PC-9 (cell line): ENCODE data around the gene DSC2. TPM values are rescaled to one million over a fixed set of nuclear protein-coding genes. Genes with fewer than 3 reads are reported as not detected.
"Not testable (repeated sequence)": the region's sequence is repeated elsewhere in the genome, so short reads cannot be mapped to it uniquely, and the experiment has no call there.

Experiments
- BruUV-seq: library from RNA; stranded (reverse); fragments of 400-500 nt; replicated peaks from 2 replicates; lab custom pipeline; 2021; lab: Mats Ljungman, UMichigan
- CTCF ChIA-PET: fragments of 300-600 bp; sonication (Branson Sonifier 250); formaldehyde crosslinking; loops from one replicate; lab custom pipeline; 2022; ENCODE audit warnings: antibody characterized with exemption; lab: Charles Lee
- POLR2A ChIA-PET: fragments of 300-600 bp; sonication (Branson Sonifier 250); formaldehyde crosslinking; loops from one replicate; lab custom pipeline; 2022; ENCODE audit warnings: antibody characterized with exemption; ENCODE audit not compliant: unreplicated experiment; lab: Charles Lee
- DNase-seq, 2 experiments: peaks; one replicate each; pipeline versions ENCODE4 v3.0.0 to v3.0.0-alpha.2; 2015 to 2022; ENCODE audit warnings: mixed read lengths in 1 of 2
- H2AFZ ChIP-seq: fragments of 200-600 bp; sonication (generic); 2 replicates; pipeline ENCODE4 v1.8.1; 2017; ENCODE audit warnings: antibody characterized with exemption
- H3F3A ChIP-seq: fragments of 200-600 bp; sonication (generic); 2 replicates; pipeline ENCODE4 v1.8.1; 2017; ENCODE audit warnings: antibody characterized with exemption, mild to moderate bottlenecking, low read depth; ENCODE audit not compliant: insufficient read depth
- H3K27ac ChIP-seq: fragments of 200-600 bp; sonication (generic); 2 replicates; pipeline ENCODE4 v1.6.1; 2016; ENCODE audit warnings: mixed run types
- H3K27me3 ChIP-seq: fragments of 200-600 bp; sonication (generic); 2 replicates; pipeline ENCODE4 v1.6.1; 2016; ENCODE audit warnings: low read depth, mixed run types; ENCODE audit not compliant: insufficient read depth
- H3K36me3 ChIP-seq: fragments of 200-600 bp; sonication (generic); 2 replicates; pipeline ENCODE4 v1.6.1; 2016; ENCODE audit warnings: low read depth, mixed run types
- H3K4me1 ChIP-seq: fragments of 200-600 bp; sonication (generic); replicated peaks from 2 replicates; pipeline ENCODE4 v1.6.1; 2016; ENCODE audit warnings: mixed run types; ENCODE audit not compliant: insufficient read depth
- H3K4me2 ChIP-seq: fragments of 200-600 bp; sonication (generic); 2 replicates; pipeline ENCODE4 v1.6.1; 2017; ENCODE audit warnings: mixed run types
- H3K4me3 ChIP-seq: fragments of 200-600 bp; sonication (generic); 2 replicates; pipeline ENCODE4 v1.6.1; 2016; ENCODE audit warnings: mixed run types
- H3K79me2 ChIP-seq: fragments of 200-600 bp; sonication (generic); 2 replicates; pipeline ENCODE4 v1.6.1; 2017; ENCODE audit warnings: low read depth, mixed run types
- H3K9me2 ChIP-seq: fragments of 200-600 bp; sonication (generic); 2 replicates; pipeline ENCODE4 v1.8.1; 2017; ENCODE audit warnings: mild to moderate bottlenecking; ENCODE audit not compliant: insufficient read depth
- H3K9me3 ChIP-seq: fragments of 200-600 bp; sonication (generic); 2 replicates; pipeline ENCODE4 v1.8.1; 2016; ENCODE audit warnings: low read depth; ENCODE audit not compliant: insufficient read depth
- H4K20me1 ChIP-seq: fragments of 200-600 bp; sonication (generic); 2 replicates; pipeline ENCODE4 v1.8.1; 2017; ENCODE audit not compliant: insufficient read depth
- EZH2 ChIP-seq: fragments of 200-600 bp; sonication (generic); IDR thresholded peaks from 2 replicates; pipeline ENCODE4 v1.8.0; 2017; ENCODE audit warnings: antibody characterized with exemption, low read depth
- intact Hi-C: fragments of 100-400 bp; cut with micrococcal nuclease; formaldehyde crosslinking; loops from one replicate; pipeline ENCODE4 v1.10.0; 2022; ENCODE audit not compliant: unreplicated experiment
- total RNA-seq: library from RNA; stranded (reverse); gene quantifications from 2 replicates; pipeline ENCODE4 v1.2.3, GENCODE V29; 2021
- TF ChIP-seq, protein P1 (sequence below): fragments of 200-600 bp; sonication (generic); conservative IDR thresholded peaks from 2 replicates; pipeline ENCODE4 v1.6.1; 2017; ENCODE audit warnings: mixed run types, antibody characterized with exemption, mild to moderate bottlenecking, moderate library complexity

The DSC2 gene
- total RNA-seq, 1 experiment from 2014 or later = 16.5 TPM

DNA sequence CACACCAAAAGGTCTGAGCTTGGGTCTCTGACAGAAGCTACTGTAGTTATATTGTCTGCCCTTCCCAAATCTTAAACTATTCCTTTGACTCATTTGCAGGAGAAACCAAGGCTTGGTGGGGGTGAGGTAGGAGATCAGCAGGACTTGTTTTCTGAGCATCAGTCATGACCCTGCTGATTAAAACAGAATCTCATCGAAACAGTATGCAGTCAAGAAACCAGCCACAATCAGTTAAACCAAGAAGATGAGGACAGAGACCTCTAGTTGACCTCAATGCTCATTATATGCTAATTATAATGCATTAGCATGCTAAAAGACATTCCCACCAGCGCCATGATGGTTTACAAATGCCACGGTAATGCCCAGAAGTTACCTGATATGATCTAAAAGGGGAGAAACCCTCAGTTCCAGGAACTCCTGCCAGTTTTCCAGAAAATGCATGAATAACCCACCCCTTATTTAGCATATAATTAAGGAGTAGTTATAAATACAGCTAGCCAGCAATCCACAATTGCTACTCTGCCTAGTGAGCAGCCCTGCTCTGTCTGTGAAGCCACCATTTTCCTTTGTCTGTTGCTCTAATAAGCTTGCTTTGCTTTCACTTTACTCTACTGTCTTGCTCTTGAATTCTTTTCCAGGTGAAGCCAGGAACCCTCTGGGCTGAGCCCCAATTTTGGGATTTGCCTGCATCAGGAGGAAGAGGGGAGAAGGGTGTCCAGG lies 86.3 kb downstream of the DSC2 start:
- POLR2A ChIA-PET = no interaction called here
- Histone ChIP-seq H3K4me3 (no peak overlapping the region), H3K9me3 (no peaks in the 10 kb centered on the region), H3K4me1 (0 out of 2 replicates have a peak, but pooled peaks cover 3% of the 10 kb centered on the region), H3K4me2 (no peak overlapping the region), H3K36me3 (no peaks in the 10 kb centered on the region), H4K20me1 (no peaks in the 10 kb centered on the region), H3F3A (peaks cover 11% of the 10 kb centered on the region), H3K9me2 (no peaks in the 10 kb centered on the region; the same call in 1 of the 2 replicates), H3K79me2 (no peaks in the 10 kb centered on the region), H3K27ac (no peak overlapping the region), H3K27me3 (no peaks in the 10 kb centered on the region), H2AFZ (no peak overlapping the region)
- intact Hi-C loops = loop anchor here (10.0 kb wide), 1 partner anchor 59 kb away; no protein-coding TSS in a partner anchor
- BruUV-seq = no TSS peak
- DNase-seq = no peak
- no peak for TF ChIP-seq EZH2
- TF ChIP-seq, protein P1, sequence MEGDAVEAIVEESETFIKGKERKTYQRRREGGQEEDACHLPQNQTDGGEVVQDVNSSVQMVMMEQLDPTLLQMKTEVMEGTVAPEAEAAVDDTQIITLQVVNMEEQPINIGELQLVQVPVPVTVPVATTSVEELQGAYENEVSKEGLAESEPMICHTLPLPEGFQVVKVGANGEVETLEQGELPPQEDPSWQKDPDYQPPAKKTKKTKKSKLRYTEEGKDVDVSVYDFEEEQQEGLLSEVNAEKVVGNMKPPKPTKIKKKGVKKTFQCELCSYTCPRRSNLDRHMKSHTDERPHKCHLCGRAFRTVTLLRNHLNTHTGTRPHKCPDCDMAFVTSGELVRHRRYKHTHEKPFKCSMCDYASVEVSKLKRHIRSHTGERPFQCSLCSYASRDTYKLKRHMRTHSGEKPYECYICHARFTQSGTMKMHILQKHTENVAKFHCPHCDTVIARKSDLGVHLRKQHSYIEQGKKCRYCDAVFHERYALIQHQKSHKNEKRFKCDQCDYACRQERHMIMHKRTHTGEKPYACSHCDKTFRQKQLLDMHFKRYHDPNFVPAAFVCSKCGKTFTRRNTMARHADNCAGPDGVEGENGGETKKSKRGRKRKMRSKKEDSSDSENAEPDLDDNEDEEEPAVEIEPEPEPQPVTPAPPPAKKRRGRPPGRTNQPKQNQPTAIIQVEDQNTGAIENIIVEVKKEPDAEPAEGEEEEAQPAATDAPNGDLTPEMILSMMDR = no peak
- CTCF ChIA-PET = no interaction called here

DNA sequence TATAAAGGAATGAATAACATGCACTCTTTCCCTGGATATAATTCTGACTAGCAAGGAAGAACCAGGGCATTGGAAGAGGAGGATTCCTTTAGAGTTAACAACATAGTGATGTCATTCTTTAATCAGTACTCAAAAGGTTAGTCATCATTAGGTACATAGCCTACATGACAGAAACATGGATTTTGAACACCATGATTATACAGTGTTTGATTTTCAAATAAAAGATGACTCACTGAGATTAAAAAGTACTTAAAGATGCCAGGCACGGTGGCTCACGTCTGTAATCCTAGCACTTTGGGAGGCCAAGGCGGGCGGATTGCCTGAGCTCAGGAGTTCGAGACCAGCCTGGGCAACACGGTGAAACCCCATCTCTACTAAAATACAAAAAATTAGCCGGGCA lies 90.8 kb downstream of the DSC2 start:
- CTCF ChIA-PET = interaction anchor here (0.9 kb wide), 1 partner anchor 230 kb away, joined by 4 read pairs; no protein-coding TSS in a partner anchor
- H3K4me2 ChIP-seq, BruUV-seq, H3K4me3 ChIP-seq, H3K9me3 ChIP-seq, H3K36me3 ChIP-seq, H4K20me1 ChIP-seq, H3K9me2 ChIP-seq, H3K4me1 ChIP-seq, H3K79me2 ChIP-seq, H3K27me3 ChIP-seq, H2AFZ ChIP-seq: not testable (repeated sequence)
- Histone ChIP-seq H3K27ac (0 out of 2 replicates have a peak overlapping the region, but pooled peaks have one; percentile 9), H3F3A (peaks cover 14% of the 10 kb centered on the region)
- intact Hi-C loops = loop anchor here (10.0 kb wide), 1 partner anchor 63 kb away; no protein-coding TSS in a partner anchor
- peak; percentile 3 to 93 for DNase-seq
- POLR2A ChIA-PET = interaction anchor here (0.6 kb wide), 1 partner anchor 1142 kb away, joined by 3 read pairs; no protein-coding TSS in a partner anchor

DNA sequence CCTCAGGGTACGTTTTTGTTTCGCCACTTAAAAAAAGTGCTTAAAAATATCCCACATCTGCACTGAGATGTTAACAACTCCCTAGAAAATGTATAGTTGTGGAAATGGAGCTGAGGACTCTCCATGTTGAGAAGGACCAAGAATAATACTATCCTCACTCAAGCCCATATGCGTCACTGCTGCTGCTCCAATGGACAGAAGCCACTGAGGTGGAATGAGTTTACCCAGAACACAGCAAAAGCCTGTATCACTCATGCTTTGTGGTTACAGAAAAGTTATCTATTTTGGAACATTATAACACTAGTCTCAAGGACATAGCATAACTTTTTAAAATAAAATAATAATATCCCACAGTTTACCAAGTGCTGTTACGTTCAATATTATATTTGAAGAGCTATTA lies 91.6 kb downstream of the DSC2 start:
- Histone ChIP-seq H3K4me3 (no peak overlapping the region), H3K9me3 (no peaks in the 10 kb centered on the region), H2AFZ (no peak overlapping the region), H3F3A (peaks cover 14% of the 10 kb centered on the region), H3K4me1 (0 out of 2 replicates have a peak, but pooled peaks cover 3% of the 10 kb centered on the region), H3K79me2 (no peaks in the 10 kb centered on the region), H3K27ac (peak overlapping the region; percentile 51; the same call in 1 of the 2 replicates), H3K9me2 (no peaks in the 10 kb centered on the region; the same call in 1 of the 2 replicates), H3K27me3 (no peaks in the 10 kb centered on the region), H4K20me1 (no peaks in the 10 kb centered on the region), H3K4me2 (no peak overlapping the region), H3K36me3 (no peaks in the 10 kb centered on the region)
- ChIA-PET POLR2A (no interaction called here), CTCF (no interaction called here)
- intact Hi-C loops = loop anchor here (10.0 kb wide), 1 partner anchor 64 kb away; no protein-coding TSS in a partner anchor
- no peak for DNase-seq
- no peak for TF ChIP-seq EZH2
- TF ChIP-seq, protein P1 = no peak
- BruUV-seq = no TSS peak

Other genes with a start within 250 kb of the DSC2 start
- gene DSC3, start 59.7 kb downstream of the DSC2 start, total RNA-seq = not detected in 2 replicates
- gene DSC1, start 60.4 kb upstream of the DSC2 start, total RNA-seq = 0.09 and 0.10 TPM in 2 replicates
- not detected in 2 replicates for gene DSG1, start 215.7 kb upstream of the DSC2 start, total RNA-seq